Panc1 (cell line): ENCODE measurements around the gene ENPP6. TPM values are rescaled to one million over a fixed set of nuclear protein-coding genes. Genes with fewer than 3 reads are reported as not detected.

Experiments
- ATAC-seq: fragments of 200-7000 bp; cut with Tn5 transposase; 2 replicates; pipeline ENCODE4 v1.9.1; 2020; ENCODE audit warnings: mild to moderate bottlenecking, moderate library complexity
- BruUV-seq: library from RNA; stranded (reverse); fragments of 400-500 nt; replicated peaks from 2 replicates; lab custom pipeline; 2021; lab: Mats Ljungman, UMichigan
- CTCF ChIA-PET: fragments of 300-600 bp; sonication (Branson Sonifier 250); formaldehyde crosslinking; loops from one replicate; lab custom pipeline; 2022; ENCODE audit warnings: antibody characterized with exemption; lab: Charles Lee
- POLR2A ChIA-PET: fragments of 300-600 bp; sonication (Branson Sonifier 250); formaldehyde crosslinking; loops from one replicate; lab custom pipeline; 2022; ENCODE audit warnings: antibody characterized with exemption; lab: Charles Lee
- DNase-seq: peaks from one replicate; pipeline ENCODE4 v3.0.0-alpha.2; 2010; ENCODE audit warnings: low read depth, low spot score
- H3K27ac ChIP-seq: 2 replicates; pipeline ENCODE4 v1.5.1; 2011; ENCODE audit warnings: mild to moderate bottlenecking, low read length, inconsistent platforms
- H3K27me3 ChIP-seq: fragments of 200-500 bp; sonication (Bioruptor generic); 2 replicates; pipeline ENCODE4 v1.6.0; 2014; ENCODE audit warnings: low read length, inconsistent platforms; ENCODE audit not compliant: control insufficient read depth, insufficient read depth
- H3K36me3 ChIP-seq: fragments of 200-500 bp; sonication (Bioruptor generic); 2 replicates; pipeline ENCODE4 v1.5.1; 2014; ENCODE audit warnings: inconsistent platforms, mild to moderate bottlenecking, low read length, moderate library complexity; ENCODE audit not compliant: control insufficient read depth, insufficient read depth
- H3K4me1 ChIP-seq: 2 replicates; pipeline ENCODE4 v1.5.1; 2011; ENCODE audit warnings: inconsistent platforms, mild to moderate bottlenecking, low read length, moderate library complexity; ENCODE audit not compliant: control insufficient read depth, insufficient read depth
- H3K4me3 ChIP-seq, 2 experiments: 2 replicates each; pipeline ENCODE4 v1.5.1; 2011 to 2012; ENCODE audit warnings: low read depth in 2 of 2, low read length in 2 of 2, mild to moderate bottlenecking in 2 of 2, inconsistent platforms in 1 of 2, moderate library complexity in 1 of 2
- H3K9me3 ChIP-seq: fragments of 200-500 bp; sonication (Bioruptor generic); 2 replicates; pipeline ENCODE4 v1.5.1; 2014; ENCODE audit warnings: low read depth, mild to moderate bottlenecking, inconsistent platforms, low read length, moderate library complexity; ENCODE audit not compliant: control insufficient read depth, insufficient read depth
- CTCF ChIP-seq: fragments of 450-650 bp; IDR thresholded peaks from 2 replicates; pipeline ENCODE4 v1.5.1; 2017; ENCODE audit warnings: mild to moderate bottlenecking
- POLR2AphosphoS5 ChIP-seq: IDR thresholded peaks from 2 replicates; pipeline ENCODE4 v1.6.1; 2012; ENCODE audit warnings: mild to moderate bottlenecking, low read depth, low read length, moderate library complexity
- REST ChIP-seq, 2 experiments: IDR thresholded peaks; 2 replicates each; pipeline ENCODE4 v1.6.1; 2011 to 2012; ENCODE audit warnings: low read depth in 2 of 2, control low read depth in 1 of 2, low read length in 1 of 2, mild to moderate bottlenecking in 1 of 2, moderate library complexity in 1 of 2; ENCODE audit not compliant: insufficient read depth in 1 of 2
- SIN3A ChIP-seq: IDR thresholded peaks from 2 replicates; pipeline ENCODE4 v1.6.1; 2012; ENCODE audit warnings: low read depth, mild to moderate bottlenecking, low read length, moderate library complexity, borderline replicate concordance; ENCODE audit not compliant: insufficient read depth
- TCF7L2 ChIP-seq: IDR thresholded peaks from 2 replicates; pipeline ENCODE4 v1.6.1; 2011; ENCODE audit warnings: mild to moderate bottlenecking, low read depth, low read length, inconsistent platforms
- in situ Hi-C: cut with HindIII; loops from 2 replicates; pipeline ENCODE4 v1.10.0; 2016; ENCODE audit warnings: low sequenced_read_pairs, low pct_unique_long_range_greater_than_20kb
- intact Hi-C: fragments of 100-400 bp; cut with micrococcal nuclease; formaldehyde crosslinking; loops from one replicate; pipeline ENCODE4 v1.10.0; 2022; ENCODE audit not compliant: unreplicated experiment
- total RNA-seq: library from RNA; stranded (reverse); gene quantifications from one replicate; pipeline ENCODE4 v1.2.1, GENCODE V29; 2021; ENCODE audit not compliant: unreplicated experiment

ENPP6 gene
- total RNA-seq, 1 experiment from 2014 or later: not detected

GRCh38 chr4:184103527-184104264 is 114.0 kb downstream of the ENPP6 start:
- Histone ChIP-seq H3K9me3 (no peaks in the 10 kb centered on the region), H3K4me1 (no peaks in the 10 kb centered on the region), H3K27me3 (no peaks in the 10 kb centered on the region), H3K27ac (no peak overlapping the region), H3K4me3 (no peak overlapping the region), H3K36me3 (no peaks in the 10 kb centered on the region)
- intact Hi-C loops: no loop called here
- in situ Hi-C loops: no loop called here
- ATAC-seq (no peak), DNase-seq (no peak)
- no peak for TF ChIP-seq TCF7L2
- TF ChIP-seq CTCF: no peak
- no peak for TF ChIP-seq REST (IDR thresholded peaks at IDR 0.05; ENCODE audit: insufficient read depth in 1 of 2, low read depth in 2 of 2, low read length in 1 of 2)
- no peak for TF ChIP-seq SIN3A
- POLR2A ChIA-PET: no interaction called here
- CTCF ChIA-PET: no interaction called here
- BruUV-seq: no TSS peak

GRCh38 chr4:184102927-184103326 is 114.7 kb downstream of the ENPP6 start:
- Histone ChIP-seq H3K4me1 (no peaks in the 10 kb centered on the region), H3K27me3 (no peaks in the 10 kb centered on the region), H3K36me3 (no peaks in the 10 kb centered on the region), H3K9me3 (no peaks in the 10 kb centered on the region), H3K4me3 (no peak overlapping the region), H3K27ac (no peak overlapping the region)
- POLR2A ChIA-PET: no interaction called here
- DNase-seq (no peak), ATAC-seq (no peak)
- CTCF ChIA-PET: no interaction called here
- in situ Hi-C loops: no loop called here
- BruUV-seq: no TSS peak
- TF ChIP-seq POLR2AphosphoS5: no peak
- TF ChIP-seq CTCF: no peak
- no peak for TF ChIP-seq TCF7L2
- no peak for TF ChIP-seq REST (IDR thresholded peaks at IDR 0.05; ENCODE audit: insufficient read depth in 1 of 2, low read depth in 2 of 2, low read length in 1 of 2)
- no peak for TF ChIP-seq SIN3A
- intact Hi-C loops: no loop called here
